ENCODE data around the gene ZFPL1. TPM values are rescaled to one million over a fixed set of nuclear protein-coding genes. Genes with fewer than 3 reads are reported as not detected.

The ZFPL1 gene
- total and polyA plus RNA-seq, 9 of the 15 experiments (the other 6 are each of a cell fraction or from before 2014, with no cell fraction given): 3.7 to 37.5 (median 22.7) TPM

- TF ChIP-seq ZBTB12 (CRISPR knock-in tag; IDR thresholded peaks at IDR 0.05): no peak
- TF ChIP-seq, protein P1, sequence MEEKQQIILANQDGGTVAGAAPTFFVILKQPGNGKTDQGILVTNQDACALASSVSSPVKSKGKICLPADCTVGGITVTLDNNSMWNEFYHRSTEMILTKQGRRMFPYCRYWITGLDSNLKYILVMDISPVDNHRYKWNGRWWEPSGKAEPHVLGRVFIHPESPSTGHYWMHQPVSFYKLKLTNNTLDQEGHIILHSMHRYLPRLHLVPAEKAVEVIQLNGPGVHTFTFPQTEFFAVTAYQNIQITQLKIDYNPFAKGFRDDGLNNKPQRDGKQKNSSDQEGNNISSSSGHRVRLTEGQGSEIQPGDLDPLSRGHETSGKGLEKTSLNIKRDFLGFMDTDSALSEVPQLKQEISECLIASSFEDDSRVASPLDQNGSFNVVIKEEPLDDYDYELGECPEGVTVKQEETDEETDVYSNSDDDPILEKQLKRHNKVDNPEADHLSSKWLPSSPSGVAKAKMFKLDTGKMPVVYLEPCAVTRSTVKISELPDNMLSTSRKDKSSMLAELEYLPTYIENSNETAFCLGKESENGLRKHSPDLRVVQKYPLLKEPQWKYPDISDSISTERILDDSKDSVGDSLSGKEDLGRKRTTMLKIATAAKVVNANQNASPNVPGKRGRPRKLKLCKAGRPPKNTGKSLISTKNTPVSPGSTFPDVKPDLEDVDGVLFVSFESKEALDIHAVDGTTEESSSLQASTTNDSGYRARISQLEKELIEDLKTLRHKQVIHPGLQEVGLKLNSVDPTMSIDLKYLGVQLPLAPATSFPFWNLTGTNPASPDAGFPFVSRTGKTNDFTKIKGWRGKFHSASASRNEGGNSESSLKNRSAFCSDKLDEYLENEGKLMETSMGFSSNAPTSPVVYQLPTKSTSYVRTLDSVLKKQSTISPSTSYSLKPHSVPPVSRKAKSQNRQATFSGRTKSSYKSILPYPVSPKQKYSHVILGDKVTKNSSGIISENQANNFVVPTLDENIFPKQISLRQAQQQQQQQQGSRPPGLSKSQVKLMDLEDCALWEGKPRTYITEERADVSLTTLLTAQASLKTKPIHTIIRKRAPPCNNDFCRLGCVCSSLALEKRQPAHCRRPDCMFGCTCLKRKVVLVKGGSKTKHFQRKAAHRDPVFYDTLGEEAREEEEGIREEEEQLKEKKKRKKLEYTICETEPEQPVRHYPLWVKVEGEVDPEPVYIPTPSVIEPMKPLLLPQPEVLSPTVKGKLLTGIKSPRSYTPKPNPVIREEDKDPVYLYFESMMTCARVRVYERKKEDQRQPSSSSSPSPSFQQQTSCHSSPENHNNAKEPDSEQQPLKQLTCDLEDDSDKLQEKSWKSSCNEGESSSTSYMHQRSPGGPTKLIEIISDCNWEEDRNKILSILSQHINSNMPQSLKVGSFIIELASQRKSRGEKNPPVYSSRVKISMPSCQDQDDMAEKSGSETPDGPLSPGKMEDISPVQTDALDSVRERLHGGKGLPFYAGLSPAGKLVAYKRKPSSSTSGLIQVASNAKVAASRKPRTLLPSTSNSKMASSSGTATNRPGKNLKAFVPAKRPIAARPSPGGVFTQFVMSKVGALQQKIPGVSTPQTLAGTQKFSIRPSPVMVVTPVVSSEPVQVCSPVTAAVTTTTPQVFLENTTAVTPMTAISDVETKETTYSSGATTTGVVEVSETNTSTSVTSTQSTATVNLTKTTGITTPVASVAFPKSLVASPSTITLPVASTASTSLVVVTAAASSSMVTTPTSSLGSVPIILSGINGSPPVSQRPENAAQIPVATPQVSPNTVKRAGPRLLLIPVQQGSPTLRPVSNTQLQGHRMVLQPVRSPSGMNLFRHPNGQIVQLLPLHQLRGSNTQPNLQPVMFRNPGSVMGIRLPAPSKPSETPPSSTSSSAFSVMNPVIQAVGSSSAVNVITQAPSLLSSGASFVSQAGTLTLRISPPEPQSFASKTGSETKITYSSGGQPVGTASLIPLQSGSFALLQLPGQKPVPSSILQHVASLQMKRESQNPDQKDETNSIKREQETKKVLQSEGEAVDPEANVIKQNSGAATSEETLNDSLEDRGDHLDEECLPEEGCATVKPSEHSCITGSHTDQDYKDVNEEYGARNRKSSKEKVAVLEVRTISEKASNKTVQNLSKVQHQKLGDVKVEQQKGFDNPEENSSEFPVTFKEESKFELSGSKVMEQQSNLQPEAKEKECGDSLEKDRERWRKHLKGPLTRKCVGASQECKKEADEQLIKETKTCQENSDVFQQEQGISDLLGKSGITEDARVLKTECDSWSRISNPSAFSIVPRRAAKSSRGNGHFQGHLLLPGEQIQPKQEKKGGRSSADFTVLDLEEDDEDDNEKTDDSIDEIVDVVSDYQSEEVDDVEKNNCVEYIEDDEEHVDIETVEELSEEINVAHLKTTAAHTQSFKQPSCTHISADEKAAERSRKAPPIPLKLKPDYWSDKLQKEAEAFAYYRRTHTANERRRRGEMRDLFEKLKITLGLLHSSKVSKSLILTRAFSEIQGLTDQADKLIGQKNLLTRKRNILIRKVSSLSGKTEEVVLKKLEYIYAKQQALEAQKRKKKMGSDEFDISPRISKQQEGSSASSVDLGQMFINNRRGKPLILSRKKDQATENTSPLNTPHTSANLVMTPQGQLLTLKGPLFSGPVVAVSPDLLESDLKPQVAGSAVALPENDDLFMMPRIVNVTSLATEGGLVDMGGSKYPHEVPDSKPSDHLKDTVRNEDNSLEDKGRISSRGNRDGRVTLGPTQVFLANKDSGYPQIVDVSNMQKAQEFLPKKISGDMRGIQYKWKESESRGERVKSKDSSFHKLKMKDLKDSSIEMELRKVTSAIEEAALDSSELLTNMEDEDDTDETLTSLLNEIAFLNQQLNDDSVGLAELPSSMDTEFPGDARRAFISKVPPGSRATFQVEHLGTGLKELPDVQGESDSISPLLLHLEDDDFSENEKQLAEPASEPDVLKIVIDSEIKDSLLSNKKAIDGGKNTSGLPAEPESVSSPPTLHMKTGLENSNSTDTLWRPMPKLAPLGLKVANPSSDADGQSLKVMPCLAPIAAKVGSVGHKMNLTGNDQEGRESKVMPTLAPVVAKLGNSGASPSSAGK (IDR thresholded peaks at IDR 0.05): peak; percentile 88
- TF ChIP-seq STAT5B (CRISPR knock-in tag; IDR thresholded peaks at IDR 0.05): no peak
- peak; percentile 80; the same call in 1 of the 2 replicates for TF ChIP-seq ZC3H4 (CRISPR knock-in tag; IDR thresholded peaks at IDR 0.05; ENCODE audit: borderline replicate concordance)
- TF ChIP-seq FUS (optimal IDR thresholded peaks at IDR 0.05; ENCODE audit: low read depth, low read length): peak; percentile 11
Measured at GRCh38 chr11:65116370-65117205, 32.6 kb downstream of the ZFPL1 start (continued).

All from K562 (cell line).